DMS153 treated with DMSO at 0.1 percent for 48 hours (cell line): ENCODE measurements around the gene AGK.
"Not testable (repeated sequence)": the region's sequence is repeated elsewhere in the genome, so short reads cannot be mapped to it uniquely, and the experiment has no call there.

ENCODE experiments used
- DNase-seq: peaks from one replicate; lab custom pipeline; 2025; ENCODE audit not compliant: unreplicated experiment; lab: John Stamatoyannopoulos, UW

AGK gene

DNA sequence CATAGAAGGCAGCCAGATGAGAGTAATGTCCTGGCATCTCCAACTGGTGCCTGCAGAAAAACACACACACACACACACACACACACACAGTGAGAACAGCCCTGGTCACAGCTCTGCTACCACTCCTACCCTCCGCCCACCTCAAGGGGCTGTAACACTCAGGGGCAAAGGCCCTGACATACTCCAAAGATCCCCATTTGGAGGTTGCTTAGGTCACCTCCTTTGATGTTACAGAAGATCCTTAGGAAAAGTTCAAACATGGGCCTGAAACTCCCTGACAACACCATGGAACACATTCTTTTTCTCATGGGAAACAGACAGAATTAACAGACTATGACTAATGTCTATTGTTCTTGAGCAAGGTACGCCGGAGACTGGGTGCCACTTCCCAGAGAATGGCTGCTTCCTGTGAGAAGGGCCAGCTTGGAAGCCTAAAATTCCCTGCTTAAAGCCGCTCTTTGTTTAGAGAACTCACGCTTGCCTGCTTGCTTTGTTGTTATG lies 123.0 kb downstream of the AGK start:
- DNase-seq = no peak

DNA sequence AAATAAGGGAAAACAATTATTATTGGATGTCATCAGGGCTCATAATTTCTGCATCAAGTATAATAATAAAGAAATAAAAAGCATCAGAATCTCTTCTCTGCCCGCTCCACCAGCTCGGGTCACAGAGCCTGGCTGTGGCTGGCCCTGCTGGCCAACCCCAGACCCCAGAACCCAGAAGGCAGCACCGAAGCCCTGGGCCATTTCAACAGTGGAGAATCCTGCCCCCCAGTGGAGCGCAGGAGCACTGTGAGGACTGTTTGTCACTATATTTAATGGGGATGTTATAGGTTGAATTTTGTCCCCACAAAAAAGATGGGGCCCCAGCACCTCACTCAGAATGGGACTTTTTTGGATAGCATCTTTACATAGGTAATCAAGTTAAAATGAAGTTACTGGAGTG lies 123.5 kb downstream of the AGK start:
- DNase-seq = no peak

- DNase-seq = no peak
Observed at GRCh38 chr7:141675436-141676215, 124.4 kb downstream of the AGK start.

GRCh38 chr7:141676618-141677017 lies 125.4 kb downstream of the AGK start:
- DNase-seq = no peak

DNA sequence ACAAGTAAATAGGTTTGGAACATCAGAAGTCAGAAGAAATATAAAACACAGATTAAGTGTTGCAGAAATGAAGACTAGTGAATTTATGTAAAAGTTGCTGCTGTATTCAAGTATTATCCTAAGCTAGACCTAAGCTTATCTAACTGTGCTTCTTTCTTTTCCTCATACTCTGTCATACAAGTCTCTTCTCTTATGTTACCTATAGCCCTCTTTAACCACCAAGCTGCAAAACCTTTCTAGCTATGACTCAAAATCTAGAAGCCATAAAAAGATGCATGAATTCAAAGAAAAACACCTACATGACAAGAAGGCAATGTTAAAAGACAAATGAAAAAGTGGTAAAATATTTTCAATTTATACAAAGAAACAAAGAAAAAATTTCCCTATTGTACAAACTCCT lies 127.8 kb downstream of the AGK start:
- no peak for DNase-seq

DNA sequence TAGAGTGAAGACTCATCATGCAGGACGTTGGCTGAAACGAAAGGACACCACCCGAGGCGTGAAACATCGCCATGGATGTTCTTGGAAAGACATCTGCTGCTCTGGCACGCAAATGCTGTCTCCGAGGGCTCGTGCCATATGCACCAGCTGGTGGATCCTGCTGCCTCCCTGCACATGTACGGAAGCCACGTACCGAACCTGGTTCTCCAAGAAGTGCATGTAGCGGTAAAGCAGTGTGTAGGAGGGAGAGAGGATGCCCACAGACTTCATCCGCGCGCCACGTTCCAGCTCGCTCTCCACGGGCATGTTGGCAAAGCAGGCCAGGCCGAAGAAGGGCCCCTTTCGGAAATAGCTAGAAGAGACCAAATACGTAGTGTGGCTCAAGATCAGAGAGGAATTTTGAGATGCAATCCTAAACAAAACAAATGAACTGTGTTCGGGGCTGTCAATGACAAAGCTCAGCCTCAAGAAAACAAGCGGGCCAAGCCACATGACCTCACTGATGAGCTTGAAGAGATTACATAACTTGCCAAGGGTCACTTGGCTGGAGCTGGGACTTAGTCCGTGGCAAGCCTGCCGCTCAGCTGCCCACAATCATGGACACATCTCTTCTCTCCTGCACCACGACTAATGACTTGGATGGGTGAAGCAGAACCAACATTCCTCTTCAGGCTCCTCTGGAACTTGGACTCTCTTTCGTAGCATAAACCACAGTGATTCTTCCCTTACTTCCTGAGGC lies 134.2 kb downstream of the AGK start:
- no peak for DNase-seq

DNA sequence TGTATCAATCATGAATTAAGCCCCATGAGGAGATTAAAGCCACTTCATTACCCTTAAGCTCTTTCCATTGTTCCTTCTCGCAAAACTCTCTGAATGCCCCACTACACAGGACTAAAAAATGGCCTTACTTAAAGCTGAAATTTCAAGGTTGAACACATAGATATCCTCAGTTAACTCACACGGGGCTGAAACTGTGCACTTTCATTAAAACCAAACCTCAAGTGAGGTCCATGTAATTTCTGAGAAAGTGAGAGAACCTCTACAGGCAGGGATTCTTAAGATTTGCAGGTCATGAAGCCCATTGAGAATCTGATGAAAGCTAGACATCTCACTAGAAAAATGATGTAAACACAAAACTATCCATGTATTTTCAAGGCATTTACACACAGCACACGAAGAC lies 134.9 kb downstream of the AGK start:
- DNase-seq = no peak

DNA sequence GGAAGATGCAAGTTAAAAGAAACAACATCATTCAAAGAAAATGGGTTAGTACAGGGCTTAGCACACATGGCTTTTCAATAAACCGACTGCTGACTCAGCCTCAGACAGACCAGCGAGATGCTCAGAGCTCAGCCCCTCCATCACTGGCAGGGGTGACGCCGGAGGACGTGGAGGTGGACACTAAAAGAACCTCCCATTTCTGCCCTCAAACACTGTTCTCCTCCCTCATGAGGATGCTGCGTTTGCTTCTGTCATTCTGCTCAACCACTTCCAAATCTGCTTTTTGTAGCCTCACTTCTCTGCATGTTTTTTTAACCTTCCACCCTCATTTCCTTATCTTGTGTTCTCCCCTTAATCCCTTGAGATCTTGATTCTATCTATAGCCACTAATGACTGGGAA lies 135.5 kb downstream of the AGK start:
- no peak for DNase-seq

GRCh38 chr7:141688043-141688442 lies 136.8 kb downstream of the AGK start:
- no peak for DNase-seq

GRCh38 chr7:141689072-141689825 lies 138.0 kb downstream of the AGK start:
- not testable (repeated sequence) for DNase-seq

- no peak for DNase-seq
Observed at GRCh38 chr7:141691540-141691939, 140.3 kb downstream of the AGK start.

GRCh38 chr7:141691961-141692360 lies 140.8 kb downstream of the AGK start:
- DNase-seq = no peak

DNA sequence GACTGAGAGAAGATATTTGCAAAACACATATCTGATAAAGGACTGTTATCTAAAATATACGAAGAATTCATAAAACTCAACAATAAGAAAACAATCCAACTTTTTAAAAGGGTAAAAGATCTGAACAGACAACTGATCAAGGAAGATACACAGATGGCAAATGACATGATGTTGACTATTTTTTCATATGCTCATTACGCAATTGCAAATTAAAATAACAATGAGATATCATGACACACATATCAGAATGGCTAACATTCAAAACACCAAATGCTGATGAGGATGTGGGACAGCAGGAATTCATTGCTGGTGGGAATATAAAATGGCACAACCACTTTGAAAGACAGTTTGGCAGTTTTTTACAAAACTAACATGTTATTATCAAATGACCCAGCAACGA lies 141.9 kb downstream of the AGK start:
- DNase-seq = no peak

GRCh38 chr7:141695803-141696289 lies 144.6 kb downstream of the AGK start:
- no peak for DNase-seq

GRCh38 chr7:141696348-141696747 lies 145.1 kb downstream of the AGK start:
- DNase-seq = no peak

GRCh38 chr7:141697211-141697871 lies 146.1 kb downstream of the AGK start:
- no peak for DNase-seq

DNA sequence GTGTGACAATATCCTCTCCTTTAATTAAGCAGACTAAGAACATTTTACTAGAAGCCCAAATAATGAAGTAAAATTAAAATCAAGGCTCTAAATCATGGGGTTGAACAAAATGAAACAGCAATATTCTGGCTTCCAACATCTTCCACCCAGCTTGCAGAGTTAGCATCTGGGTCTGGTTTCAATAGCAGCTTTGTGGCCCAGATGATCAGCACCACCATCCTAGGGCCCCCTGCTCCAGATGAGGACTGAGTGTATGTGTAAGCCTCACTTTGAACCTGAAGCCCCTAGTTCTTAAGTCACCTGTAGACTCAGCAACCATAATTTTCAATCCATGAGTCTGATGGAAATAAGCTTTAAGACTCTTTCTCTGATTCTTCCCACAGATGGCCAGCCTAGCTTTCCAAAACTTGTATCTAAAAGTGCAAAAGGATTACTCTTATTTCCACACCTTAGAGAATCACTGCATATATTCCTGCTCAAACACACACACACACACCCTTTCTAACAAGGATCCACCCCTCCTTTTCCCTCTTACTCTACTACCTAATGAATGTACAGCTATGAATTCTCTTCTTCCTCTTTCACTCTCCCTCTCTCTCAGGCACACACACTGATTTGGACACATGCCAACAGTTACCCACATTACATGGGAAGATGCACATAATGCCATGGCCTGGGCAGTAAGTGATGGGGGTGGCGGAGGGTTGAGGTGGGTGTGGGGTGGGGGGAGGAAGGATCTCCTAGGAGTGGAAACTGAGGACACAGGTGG lies 147.2 kb downstream of the AGK start:
- no peak for DNase-seq

- DNase-seq = no peak
Observed at GRCh38 chr7:141699860-141700259, 148.7 kb downstream of the AGK start.

DNA sequence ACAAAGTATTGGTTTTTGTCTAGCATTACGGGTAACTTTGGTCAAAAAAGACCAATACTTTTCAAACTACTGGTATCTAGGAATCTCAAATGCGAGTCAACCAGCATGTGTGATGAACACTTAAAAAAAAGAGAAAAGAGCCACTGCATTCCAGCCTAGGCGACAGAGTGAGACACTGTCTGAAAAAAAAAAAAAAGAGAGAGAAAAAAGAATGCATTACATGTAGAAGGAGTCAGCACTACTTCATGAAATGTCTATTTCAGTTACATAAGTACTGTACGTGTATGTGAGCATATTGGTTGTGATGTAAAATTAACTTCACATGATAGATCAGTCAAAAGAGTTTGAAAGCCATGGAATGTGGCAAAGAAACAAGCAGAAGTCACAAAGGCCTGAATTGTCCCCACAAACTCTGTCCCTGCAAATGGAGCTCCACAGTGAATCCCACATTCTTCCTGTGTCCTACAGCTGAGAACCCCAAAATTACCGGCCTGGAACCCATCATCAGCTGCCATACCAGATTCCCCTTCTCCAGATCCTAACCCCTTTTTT lies 149.2 kb downstream of the AGK start:
- no peak for DNase-seq

GRCh38 chr7:141700848-141701371 lies 149.7 kb downstream of the AGK start:
- DNase-seq = no peak
